Parathyroid adenoma (tissue), 2 donors: ENCODE data around the gene SMNDC1.

Source experiments
- H2AFZ ChIP-seq: fragments of 300-600 bp; sonication (generic); one replicate; pipeline ENCODE4 v1.7.0; 2017; ENCODE audit warnings: antibody characterized with exemption, mild to moderate bottlenecking
- H3K27ac ChIP-seq: fragments of 300-600 bp; sonication (generic); one replicate; pipeline ENCODE4 v1.7.0; 2017
- H3K27me3 ChIP-seq: fragments of 300-600 bp; sonication (generic); one replicate; pipeline ENCODE4 v1.7.0; 2017; ENCODE audit warnings: low read length; ENCODE audit not compliant: control insufficient read depth, insufficient read depth
- H3K36me3 ChIP-seq: fragments of 300-600 bp; sonication (generic); one replicate; pipeline ENCODE4 v1.7.0; 2017; ENCODE audit warnings: low read length; ENCODE audit not compliant: control insufficient read depth, insufficient read depth
- H3K4me1 ChIP-seq: fragments of 300-600 bp; sonication (generic); one replicate; pipeline ENCODE4 v1.7.0; 2017; ENCODE audit warnings: control low read depth
- H3K4me2 ChIP-seq: fragments of 300-600 bp; sonication (generic); one replicate; pipeline ENCODE4 v1.7.0; 2017; ENCODE audit warnings: low read length
- H3K4me3 ChIP-seq: fragments of 300-600 bp; sonication (generic); one replicate; pipeline ENCODE4 v1.7.0; 2017; ENCODE audit warnings: low read depth, low read length
- H3K79me2 ChIP-seq: fragments of 300-600 bp; sonication (generic); one replicate; pipeline ENCODE4 v1.7.0; 2017; ENCODE audit warnings: control low read depth
- H3K9ac ChIP-seq: fragments of 300-600 bp; sonication (generic); one replicate; pipeline ENCODE4 v1.7.0; 2017; ENCODE audit warnings: mild to moderate bottlenecking
- H3K9me3 ChIP-seq: fragments of 300-600 bp; sonication (generic); one replicate; pipeline ENCODE4 v1.7.0; 2017; ENCODE audit warnings: low read length; ENCODE audit not compliant: control insufficient read depth
- TF ChIP-seq, protein P1 (sequence below): fragments of 300-600 bp; sonication (generic); IDR thresholded peaks from one replicate; pipeline ENCODE4 v1.7.0; 2017; ENCODE audit warnings: antibody characterized with exemption, mild to moderate bottlenecking
- donor health status: primary hyperparathyroidism.

The SMNDC1 gene

DNA sequence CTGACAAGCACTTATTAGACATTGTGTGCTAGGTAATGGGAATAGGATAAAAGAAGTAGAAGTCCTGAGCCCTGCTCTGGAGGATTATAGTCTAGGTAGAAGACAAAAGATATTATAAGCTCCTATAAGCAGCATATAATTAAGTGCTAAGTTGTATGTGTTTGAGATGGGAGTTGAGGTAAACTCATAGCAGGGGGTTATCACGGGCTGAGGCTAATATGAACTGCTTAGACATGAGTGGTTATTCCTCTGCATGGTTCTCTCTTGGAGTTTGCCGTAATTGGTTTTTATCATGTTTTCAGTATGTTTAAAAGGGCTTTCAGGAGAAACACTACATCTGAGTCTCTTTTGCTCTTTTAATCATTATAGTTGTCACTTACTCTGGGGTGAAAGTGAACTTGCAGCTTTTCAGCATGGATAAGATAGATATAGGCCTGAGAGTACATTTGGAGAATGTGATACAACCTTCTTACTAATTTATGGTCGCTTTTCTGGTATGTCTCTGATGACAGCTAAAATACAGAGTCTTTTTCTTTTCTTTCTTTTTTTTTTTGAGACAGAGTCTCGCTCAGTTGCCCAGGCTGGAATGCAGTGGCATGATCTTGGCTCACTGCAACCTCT lies 39.0 kb downstream of the SMNDC1 start:
- Histone ChIP-seq H3K36me3 (no peaks in the 10 kb centered on the region), H3K27me3 (no peaks in the 10 kb centered on the region), H2AFZ (no peak overlapping the region), H3K4me2 (no peak overlapping the region), H3K27ac (no peak overlapping the region), H3K4me3 (no peak overlapping the region), H3K9me3 (no peaks in the 10 kb centered on the region), H3K4me1 (peaks cover 8% of the 10 kb centered on the region), H3K79me2 (no peaks in the 10 kb centered on the region), H3K9ac (no peak overlapping the region)
- TF ChIP-seq, protein P1, sequence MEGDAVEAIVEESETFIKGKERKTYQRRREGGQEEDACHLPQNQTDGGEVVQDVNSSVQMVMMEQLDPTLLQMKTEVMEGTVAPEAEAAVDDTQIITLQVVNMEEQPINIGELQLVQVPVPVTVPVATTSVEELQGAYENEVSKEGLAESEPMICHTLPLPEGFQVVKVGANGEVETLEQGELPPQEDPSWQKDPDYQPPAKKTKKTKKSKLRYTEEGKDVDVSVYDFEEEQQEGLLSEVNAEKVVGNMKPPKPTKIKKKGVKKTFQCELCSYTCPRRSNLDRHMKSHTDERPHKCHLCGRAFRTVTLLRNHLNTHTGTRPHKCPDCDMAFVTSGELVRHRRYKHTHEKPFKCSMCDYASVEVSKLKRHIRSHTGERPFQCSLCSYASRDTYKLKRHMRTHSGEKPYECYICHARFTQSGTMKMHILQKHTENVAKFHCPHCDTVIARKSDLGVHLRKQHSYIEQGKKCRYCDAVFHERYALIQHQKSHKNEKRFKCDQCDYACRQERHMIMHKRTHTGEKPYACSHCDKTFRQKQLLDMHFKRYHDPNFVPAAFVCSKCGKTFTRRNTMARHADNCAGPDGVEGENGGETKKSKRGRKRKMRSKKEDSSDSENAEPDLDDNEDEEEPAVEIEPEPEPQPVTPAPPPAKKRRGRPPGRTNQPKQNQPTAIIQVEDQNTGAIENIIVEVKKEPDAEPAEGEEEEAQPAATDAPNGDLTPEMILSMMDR, result no peak

DNA sequence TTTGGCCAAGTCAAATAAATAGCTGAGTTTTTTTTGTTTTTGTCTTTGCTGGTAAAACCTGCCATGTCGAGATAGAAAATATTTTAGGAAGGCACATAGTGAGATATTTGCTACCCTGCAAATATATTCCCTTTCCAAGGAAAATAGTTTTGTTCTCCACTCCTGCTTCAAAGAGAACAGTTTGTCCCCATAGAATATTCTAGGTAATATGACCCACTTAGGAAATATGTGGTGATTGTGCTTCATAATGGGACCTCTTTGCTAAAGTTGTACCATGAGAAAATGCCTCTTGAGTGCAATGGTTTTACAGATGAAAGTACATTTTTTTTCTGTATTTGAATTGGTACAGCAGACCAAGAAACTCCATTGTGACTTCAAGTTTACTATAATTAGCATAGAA lies 41.6 kb downstream of the SMNDC1 start:
- Histone ChIP-seq H3K27me3 (no peaks in the 10 kb centered on the region), H3K36me3 (no peaks in the 10 kb centered on the region), H3K79me2 (no peaks in the 10 kb centered on the region), H3K9ac (no peak overlapping the region), H3K4me3 (no peak overlapping the region), H2AFZ (no peak overlapping the region), H3K9me3 (no peaks in the 10 kb centered on the region), H3K27ac (no peak overlapping the region), H3K4me2 (no peak overlapping the region), H3K4me1 (peaks cover 4% of the 10 kb centered on the region)
- TF ChIP-seq, protein P1, result no peak

DNA sequence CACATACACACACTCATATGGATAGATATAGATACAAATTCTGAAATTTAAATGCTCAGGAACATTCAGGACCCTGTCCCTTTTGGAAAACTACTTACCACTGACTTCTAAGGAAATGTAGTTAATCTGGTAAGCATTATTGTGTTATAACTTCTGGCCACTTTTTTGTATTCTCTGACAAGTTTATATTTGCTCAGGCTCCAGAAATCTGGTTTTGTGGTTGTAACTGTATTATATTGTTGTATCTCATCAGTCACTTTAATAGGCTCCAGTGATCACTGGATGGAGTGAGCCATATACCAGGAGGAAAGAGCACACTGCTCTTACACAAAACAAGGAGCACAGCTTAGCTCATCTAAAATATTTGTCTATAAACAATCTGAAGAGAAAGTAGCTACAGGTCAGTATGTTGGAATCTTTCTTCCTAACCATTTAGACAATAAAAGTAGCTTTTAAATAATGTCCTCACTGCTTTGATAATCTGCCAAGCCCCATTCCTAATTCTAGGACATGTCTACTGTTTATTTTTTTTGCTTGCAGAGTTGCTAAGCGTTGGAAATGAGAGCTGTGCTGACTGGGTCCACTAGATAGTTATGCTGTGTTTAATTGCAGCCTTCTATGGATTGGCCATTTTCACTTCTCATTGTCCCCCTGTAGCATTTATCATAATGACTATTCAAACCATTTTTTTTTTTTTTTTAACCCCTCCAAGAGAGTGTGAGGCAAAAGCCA lies 43.8 kb downstream of the SMNDC1 start:
- Histone ChIP-seq H3K36me3 (no peaks in the 10 kb centered on the region), H3K9me3 (no peaks in the 10 kb centered on the region), H3K9ac (no peak overlapping the region), H3K27me3 (no peaks in the 10 kb centered on the region), H3K4me2 (no peak overlapping the region), H3K4me1 (peaks cover 3% of the 10 kb centered on the region), H2AFZ (no peak overlapping the region), H3K79me2 (no peaks in the 10 kb centered on the region), H3K27ac (no peak overlapping the region), H3K4me3 (no peak overlapping the region)
- TF ChIP-seq, protein P1, result no peak

DNA sequence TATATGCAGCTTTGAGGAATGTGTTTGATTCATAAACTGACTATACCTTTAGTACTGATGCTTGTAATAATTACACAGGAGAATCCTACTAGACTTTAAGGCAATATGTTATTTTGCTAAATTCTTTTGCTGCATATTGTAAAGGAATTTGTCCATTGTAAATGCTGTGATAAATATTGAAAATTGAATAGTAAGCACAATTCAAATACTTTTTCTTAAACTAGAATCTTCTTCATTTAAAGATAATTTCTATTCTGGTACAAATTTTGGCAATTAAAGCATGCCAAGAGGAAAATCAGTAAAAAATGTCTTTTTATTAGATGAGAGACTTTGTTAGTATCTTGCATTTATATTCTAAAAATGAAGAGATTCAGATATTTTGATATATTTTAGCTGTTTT lies 45.4 kb downstream of the SMNDC1 start:
- Histone ChIP-seq H3K27ac (no peak overlapping the region), H2AFZ (no peak overlapping the region), H3K4me2 (no peak overlapping the region), H3K4me3 (no peak overlapping the region), H3K27me3 (no peaks in the 10 kb centered on the region), H3K9me3 (no peaks in the 10 kb centered on the region), H3K79me2 (no peaks in the 10 kb centered on the region), H3K36me3 (no peaks in the 10 kb centered on the region), H3K9ac (no peak overlapping the region), H3K4me1 (peaks cover 3% of the 10 kb centered on the region)
- TF ChIP-seq, protein P1, result no peak

DNA sequence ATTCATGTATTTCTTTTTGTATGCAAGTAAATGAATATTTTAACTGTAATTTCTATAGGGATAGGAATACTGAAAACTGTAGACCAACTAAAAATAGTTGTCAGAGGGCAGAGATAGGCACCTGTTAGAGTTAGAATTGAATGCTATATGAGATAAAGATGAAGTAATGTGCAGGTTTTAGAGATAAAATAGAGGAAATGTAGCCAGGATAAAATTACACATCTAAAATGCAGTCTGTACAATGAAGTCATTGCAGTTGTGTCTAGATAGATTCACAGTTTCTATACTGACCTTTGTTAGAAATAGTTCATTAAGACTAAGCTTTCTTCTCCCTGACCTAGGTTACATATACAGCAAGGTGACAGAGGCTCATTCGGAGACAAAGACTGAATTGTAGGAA lies 46.2 kb downstream of the SMNDC1 start:
- no peaks in the 10 kb centered on the region for H3K9me3 ChIP-seq
- no peak overlapping the region for H2AFZ ChIP-seq
- no peak overlapping the region for H3K4me3 ChIP-seq
- no peak overlapping the region for H3K9ac ChIP-seq
- H3K36me3 ChIP-seq, result no peaks in the 10 kb centered on the region
- no peak overlapping the region for H3K4me2 ChIP-seq
- TF ChIP-seq, protein P1, result no peak
- no peaks in the 10 kb centered on the region for H3K27me3 ChIP-seq
- H3K4me1 ChIP-seq, result peaks cover 3% of the 10 kb centered on the region
- no peak overlapping the region for H3K27ac ChIP-seq
- no peaks in the 10 kb centered on the region for H3K79me2 ChIP-seq
